ENCODE results near the gene AP2A1.

DNA sequence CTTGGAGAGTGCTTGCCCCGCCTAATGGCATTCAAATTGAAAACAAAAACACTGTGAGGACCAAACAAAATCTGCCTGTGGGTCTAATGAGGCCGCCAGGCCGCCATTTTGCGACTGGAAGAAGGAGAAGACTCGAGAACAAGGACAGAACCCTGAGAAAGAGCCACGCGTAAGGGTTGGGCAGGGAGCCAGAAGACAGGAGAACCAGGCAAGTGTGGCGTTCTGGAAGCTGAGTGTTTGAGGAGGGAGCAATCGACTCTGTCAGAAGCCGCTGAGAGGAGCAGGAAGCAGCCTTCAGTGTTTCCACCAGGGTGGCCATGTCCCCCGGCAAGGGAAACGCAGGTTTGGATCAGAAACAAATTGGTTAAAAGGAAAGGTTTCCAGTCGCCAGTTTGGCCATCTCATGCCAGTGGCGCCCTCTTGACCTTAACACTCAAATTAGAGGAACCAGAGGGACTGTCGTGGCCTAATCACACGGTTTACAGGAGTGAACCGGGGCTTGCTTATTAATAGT lies 74.0 kb downstream of the AP2A1 start:
- TF ChIP-seq POLR2AphosphoS5 (IDR thresholded peaks at IDR 0.05; ENCODE audit: borderline replicate concordance, low read depth, low read length) (no peak), EZH2 (IDR thresholded peaks at IDR 0.05) (no peak), FOXP2 (optimal IDR thresholded peaks at IDR 0.05; ENCODE audit: control extremely low read depth, extremely low read length, insufficient read depth) (no peak)
